ENCODE data around the gene SPINK8.

The SPINK8 gene

GRCh38 chr3:48347500-48347899 is 14.0 kb upstream of the SPINK8 start:
- TF ChIP-seq, protein P1, sequence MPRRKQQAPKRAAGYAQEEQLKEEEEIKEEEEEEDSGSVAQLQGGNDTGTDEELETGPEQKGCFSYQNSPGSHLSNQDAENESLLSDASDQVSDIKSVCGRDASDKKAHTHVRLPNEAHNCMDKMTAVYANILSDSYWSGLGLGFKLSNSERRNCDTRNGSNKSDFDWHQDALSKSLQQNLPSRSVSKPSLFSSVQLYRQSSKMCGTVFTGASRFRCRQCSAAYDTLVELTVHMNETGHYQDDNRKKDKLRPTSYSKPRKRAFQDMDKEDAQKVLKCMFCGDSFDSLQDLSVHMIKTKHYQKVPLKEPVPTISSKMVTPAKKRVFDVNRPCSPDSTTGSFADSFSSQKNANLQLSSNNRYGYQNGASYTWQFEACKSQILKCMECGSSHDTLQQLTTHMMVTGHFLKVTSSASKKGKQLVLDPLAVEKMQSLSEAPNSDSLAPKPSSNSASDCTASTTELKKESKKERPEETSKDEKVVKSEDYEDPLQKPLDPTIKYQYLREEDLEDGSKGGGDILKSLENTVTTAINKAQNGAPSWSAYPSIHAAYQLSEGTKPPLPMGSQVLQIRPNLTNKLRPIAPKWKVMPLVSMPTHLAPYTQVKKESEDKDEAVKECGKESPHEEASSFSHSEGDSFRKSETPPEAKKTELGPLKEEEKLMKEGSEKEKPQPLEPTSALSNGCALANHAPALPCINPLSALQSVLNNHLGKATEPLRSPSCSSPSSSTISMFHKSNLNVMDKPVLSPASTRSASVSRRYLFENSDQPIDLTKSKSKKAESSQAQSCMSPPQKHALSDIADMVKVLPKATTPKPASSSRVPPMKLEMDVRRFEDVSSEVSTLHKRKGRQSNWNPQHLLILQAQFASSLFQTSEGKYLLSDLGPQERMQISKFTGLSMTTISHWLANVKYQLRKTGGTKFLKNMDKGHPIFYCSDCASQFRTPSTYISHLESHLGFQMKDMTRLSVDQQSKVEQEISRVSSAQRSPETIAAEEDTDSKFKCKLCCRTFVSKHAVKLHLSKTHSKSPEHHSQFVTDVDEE (CRISPR knock-in tag; IDR thresholded peaks at IDR 0.05) = peak; percentile 80; the same call in 1 of the 2 replicates
- TF ChIP-seq TCF4 (CRISPR knock-in tag; IDR thresholded peaks at IDR 0.05; ENCODE audit: borderline replicate concordance) = peak; percentile 72; the same call in 1 of the 2 replicates
- no peak for TF ChIP-seq PPARA (CRISPR knock-in tag; IDR thresholded peaks at IDR 0.05; ENCODE audit: borderline replicate concordance)
- no peak; the same call in 2 of the 3 replicates for ATAC-seq

- peak; percentile 56 for ATAC-seq
- TF ChIP-seq TCF4 (CRISPR knock-in tag; IDR thresholded peaks at IDR 0.05; ENCODE audit: borderline replicate concordance) (peak; percentile 42; the same call in 1 of the 2 replicates), ZC3H10 (CRISPR knock-in tag; IDR thresholded peaks at IDR 0.05) (0 out of 2 replicates have a peak, but pooled peaks have one; percentile 44), SNAI2 (CRISPR knock-in tag; IDR thresholded peaks at IDR 0.05) (no peak), ZNF565 (CRISPR knock-in tag; conservative IDR thresholded peaks at IDR 0.05; ENCODE audit: low read depth) (no peak), ISL1 (CRISPR knock-in tag; IDR thresholded peaks at IDR 0.05) (peak; percentile 86), CSDC2 (CRISPR knock-in tag; IDR thresholded peaks at IDR 0.05) (no peak), TOX (CRISPR knock-in tag; IDR thresholded peaks at IDR 0.05; ENCODE audit: borderline replicate concordance) (no peak)
- TF ChIP-seq, protein P2, sequence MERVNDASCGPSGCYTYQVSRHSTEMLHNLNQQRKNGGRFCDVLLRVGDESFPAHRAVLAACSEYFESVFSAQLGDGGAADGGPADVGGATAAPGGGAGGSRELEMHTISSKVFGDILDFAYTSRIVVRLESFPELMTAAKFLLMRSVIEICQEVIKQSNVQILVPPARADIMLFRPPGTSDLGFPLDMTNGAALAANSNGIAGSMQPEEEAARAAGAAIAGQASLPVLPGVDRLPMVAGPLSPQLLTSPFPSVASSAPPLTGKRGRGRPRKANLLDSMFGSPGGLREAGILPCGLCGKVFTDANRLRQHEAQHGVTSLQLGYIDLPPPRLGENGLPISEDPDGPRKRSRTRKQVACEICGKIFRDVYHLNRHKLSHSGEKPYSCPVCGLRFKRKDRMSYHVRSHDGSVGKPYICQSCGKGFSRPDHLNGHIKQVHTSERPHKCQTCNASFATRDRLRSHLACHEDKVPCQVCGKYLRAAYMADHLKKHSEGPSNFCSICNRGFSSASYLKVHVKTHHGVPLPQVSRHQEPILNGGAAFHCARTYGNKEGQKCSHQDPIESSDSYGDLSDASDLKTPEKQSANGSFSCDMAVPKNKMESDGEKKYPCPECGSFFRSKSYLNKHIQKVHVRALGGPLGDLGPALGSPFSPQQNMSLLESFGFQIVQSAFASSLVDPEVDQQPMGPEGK (CRISPR knock-in tag; IDR thresholded peaks at IDR 0.05; ENCODE audit: borderline replicate concordance) = no peak
Measured at GRCh38 chr3:48345946-48346572, 12.6 kb upstream of the SPINK8 start.

DNA sequence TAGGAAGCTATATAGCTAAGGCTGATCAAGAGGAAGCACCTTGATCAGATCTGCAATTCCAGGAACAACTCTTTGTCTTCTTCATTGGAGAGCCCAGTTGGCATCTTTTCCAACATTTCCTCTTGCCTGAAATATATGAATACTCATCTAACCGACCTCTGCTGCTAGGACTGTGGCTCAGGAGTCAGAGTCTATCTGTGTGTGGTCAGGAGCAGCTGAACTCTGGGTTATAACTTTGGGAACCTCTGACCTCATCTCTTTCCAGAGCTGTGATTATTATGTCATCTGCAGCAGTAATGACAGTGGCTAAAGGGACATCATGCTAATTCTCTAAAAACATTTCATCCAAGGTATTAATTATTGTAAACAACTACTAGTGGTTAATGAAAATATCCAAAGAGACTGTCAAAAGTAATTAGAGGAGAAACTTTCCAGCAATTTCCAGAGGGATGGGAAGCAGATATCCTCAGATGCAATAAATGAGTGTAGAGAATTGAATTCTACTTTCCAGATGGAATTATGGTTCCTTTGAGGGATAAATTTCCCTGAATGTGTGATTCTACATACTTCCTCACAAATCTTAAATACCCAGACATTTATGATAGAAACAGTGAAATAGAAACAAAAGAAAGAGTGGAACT is 11.5 kb upstream of the SPINK8 start:
- ATAC-seq = peak; percentile 68
- TF ChIP-seq BACH2 (CRISPR knock-in tag; IDR thresholded peaks at IDR 0.05; ENCODE audit: borderline replicate concordance) = no peak
- TF ChIP-seq, protein P1 (CRISPR knock-in tag; IDR thresholded peaks at IDR 0.05) = peak; percentile 64; the same call in 1 of the 2 replicates
- TF ChIP-seq POU6F1 (CRISPR knock-in tag; IDR thresholded peaks at IDR 0.05; ENCODE audit: borderline replicate concordance, low read depth) = no peak
- TF ChIP-seq GLIS3 (CRISPR knock-in tag; IDR thresholded peaks at IDR 0.05) = no peak
- TF ChIP-seq ZNF70 (CRISPR knock-in tag; IDR thresholded peaks at IDR 0.05) = no peak
- TF ChIP-seq, protein P2 (CRISPR knock-in tag; IDR thresholded peaks at IDR 0.05; ENCODE audit: borderline replicate concordance) = no peak
- TF ChIP-seq ESRRG (CRISPR knock-in tag; IDR thresholded peaks at IDR 0.05) = no peak
- TF ChIP-seq ZFP30 (CRISPR knock-in tag; IDR thresholded peaks at IDR 0.05) = 0 out of 2 replicates have a peak, but pooled peaks have one; percentile 16
- TF ChIP-seq PPARA (CRISPR knock-in tag; IDR thresholded peaks at IDR 0.05; ENCODE audit: borderline replicate concordance) = no peak
- no peak for TF ChIP-seq CSRNP3 (CRISPR knock-in tag; IDR thresholded peaks at IDR 0.05)
- TF ChIP-seq ZNF8 (CRISPR knock-in tag; IDR thresholded peaks at IDR 0.05) = 0 out of 2 replicates have a peak, but pooled peaks have one; percentile 5
- peak; percentile 73 for TF ChIP-seq ISL1 (CRISPR knock-in tag; IDR thresholded peaks at IDR 0.05)
- no peak for TF ChIP-seq ARNTL (CRISPR knock-in tag; IDR thresholded peaks at IDR 0.05; ENCODE audit: borderline replicate concordance, low read depth)
- no peak for TF ChIP-seq RARB (CRISPR knock-in tag; IDR thresholded peaks at IDR 0.05)
- peak; percentile 90 for TF ChIP-seq TCF4 (CRISPR knock-in tag; IDR thresholded peaks at IDR 0.05; ENCODE audit: borderline replicate concordance)
- TF ChIP-seq CSDC2 (CRISPR knock-in tag; IDR thresholded peaks at IDR 0.05) = no peak
- TF ChIP-seq TOX (CRISPR knock-in tag; IDR thresholded peaks at IDR 0.05; ENCODE audit: borderline replicate concordance) = no peak
- TF ChIP-seq CREB5 (CRISPR knock-in tag; IDR thresholded peaks at IDR 0.05; ENCODE audit: low read depth) = no peak
- 0 out of 2 replicates have a peak, but pooled peaks have one; percentile 6 for TF ChIP-seq SNAI2 (CRISPR knock-in tag; IDR thresholded peaks at IDR 0.05)
